SK-N-MC (cell line): ENCODE data around the gene PXMP2.

Experiments
- FOXP2 ChIP-seq: optimal IDR thresholded peaks from 2 replicates; pipeline ENCODE3; 2011; ENCODE audit warnings: mild to moderate bottlenecking, moderate library complexity; ENCODE audit not compliant: insufficient read depth; ENCODE audit errors: extremely low read length, control extremely low read depth
- POLR2AphosphoS5 ChIP-seq: IDR thresholded peaks from 2 replicates; pipeline ENCODE4 v1.6.1; 2012; ENCODE audit warnings: mild to moderate bottlenecking, low read depth, low read length, borderline replicate concordance

GRCh38 chr12:132731574-132731973 is 44.2 kb downstream of the PXMP2 start:
- TF ChIP-seq FOXP2 (no peak), POLR2AphosphoS5 (no peak)
